GM12872 (cell line): ENCODE measurements around the gene HEATR1.

ENCODE experiments used
- TF ChIP-seq, protein P1 (sequence below): IDR thresholded peaks from 3 replicates; pipeline ENCODE4 v1.5.1; 2011; ENCODE audit warnings: low read depth, mild to moderate bottlenecking, low read length, moderate library complexity; ENCODE audit not compliant: insufficient read depth

HEATR1 gene

DNA sequence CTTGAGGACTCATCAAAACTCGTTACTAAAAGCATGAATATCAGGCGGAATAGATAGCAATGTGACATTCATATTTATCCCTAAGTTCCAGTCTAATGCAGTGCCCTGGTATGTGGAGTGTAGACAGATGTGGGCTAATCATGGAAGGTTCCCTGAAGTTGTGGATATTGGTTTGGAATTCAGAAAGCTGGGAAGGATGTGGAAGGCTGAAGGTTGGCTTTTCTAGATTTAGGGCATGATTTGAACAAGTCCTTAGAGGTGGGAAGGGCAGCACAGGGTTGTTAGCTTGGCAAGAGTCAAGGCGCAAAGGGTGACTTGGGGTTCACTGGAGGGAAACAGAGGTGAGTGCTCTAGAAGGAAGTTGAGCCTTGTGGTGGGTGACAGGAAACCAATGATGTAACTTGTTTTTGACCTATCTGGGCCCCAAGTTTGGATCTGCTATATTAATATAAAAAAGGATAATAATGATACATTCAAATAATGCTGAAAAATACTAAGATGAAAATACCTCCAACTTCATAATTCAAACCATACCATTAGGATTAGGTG lies 58.6 kb downstream of the HEATR1 start:
- TF ChIP-seq, protein P1, sequence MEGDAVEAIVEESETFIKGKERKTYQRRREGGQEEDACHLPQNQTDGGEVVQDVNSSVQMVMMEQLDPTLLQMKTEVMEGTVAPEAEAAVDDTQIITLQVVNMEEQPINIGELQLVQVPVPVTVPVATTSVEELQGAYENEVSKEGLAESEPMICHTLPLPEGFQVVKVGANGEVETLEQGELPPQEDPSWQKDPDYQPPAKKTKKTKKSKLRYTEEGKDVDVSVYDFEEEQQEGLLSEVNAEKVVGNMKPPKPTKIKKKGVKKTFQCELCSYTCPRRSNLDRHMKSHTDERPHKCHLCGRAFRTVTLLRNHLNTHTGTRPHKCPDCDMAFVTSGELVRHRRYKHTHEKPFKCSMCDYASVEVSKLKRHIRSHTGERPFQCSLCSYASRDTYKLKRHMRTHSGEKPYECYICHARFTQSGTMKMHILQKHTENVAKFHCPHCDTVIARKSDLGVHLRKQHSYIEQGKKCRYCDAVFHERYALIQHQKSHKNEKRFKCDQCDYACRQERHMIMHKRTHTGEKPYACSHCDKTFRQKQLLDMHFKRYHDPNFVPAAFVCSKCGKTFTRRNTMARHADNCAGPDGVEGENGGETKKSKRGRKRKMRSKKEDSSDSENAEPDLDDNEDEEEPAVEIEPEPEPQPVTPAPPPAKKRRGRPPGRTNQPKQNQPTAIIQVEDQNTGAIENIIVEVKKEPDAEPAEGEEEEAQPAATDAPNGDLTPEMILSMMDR: no peak

DNA sequence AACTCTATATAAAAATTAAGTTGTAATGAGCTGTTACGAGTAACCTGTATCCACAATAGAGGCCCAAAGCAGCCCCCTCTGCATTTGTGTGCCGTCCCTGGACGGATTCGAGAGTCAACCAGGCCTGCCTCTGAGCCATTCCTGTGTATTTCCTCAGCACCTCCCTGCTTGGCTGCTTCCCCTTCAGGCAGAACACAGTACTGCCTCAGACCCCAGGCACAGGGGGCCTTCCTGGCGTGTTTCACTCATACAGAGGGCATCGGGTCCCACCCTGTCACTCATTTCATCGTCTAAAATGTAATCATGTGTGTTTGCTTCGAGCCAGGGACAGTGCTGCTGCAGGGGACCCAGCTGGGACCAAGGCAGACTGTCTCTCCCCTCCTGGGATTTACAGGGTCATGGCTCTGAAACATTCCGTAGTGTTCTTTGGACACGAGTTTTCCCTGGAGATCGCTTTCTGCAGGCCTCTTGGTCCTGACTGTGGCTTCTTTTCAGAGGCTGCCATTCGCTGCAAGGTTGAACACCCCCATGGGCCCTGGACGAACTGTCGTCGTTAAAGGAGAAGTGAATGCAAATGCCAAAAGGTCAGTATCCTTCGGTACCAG lies 61.1 kb downstream of the HEATR1 start:
- TF ChIP-seq, protein P1: peak; percentile 33; the same call in 2 of the 3 replicates

DNA sequence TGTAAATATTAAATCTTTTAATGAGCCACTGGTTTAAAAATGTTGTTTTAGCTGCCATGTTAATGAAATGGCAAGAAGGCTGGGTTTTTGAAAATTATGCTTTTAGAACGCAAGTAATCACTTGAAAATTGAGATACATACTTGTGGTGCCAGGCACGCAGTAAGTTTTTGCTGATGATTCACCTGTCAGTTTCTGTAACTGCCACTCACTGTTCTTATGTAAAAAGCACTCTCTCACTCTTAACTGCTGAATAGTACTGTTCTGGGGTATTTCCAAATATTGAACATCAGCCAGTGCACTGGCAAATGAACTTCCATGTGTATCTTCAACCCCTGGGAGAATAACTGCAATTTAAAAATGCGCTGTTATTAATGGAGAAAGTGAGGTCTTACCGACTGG lies 62.6 kb downstream of the HEATR1 start:
- TF ChIP-seq, protein P1: no peak

DNA sequence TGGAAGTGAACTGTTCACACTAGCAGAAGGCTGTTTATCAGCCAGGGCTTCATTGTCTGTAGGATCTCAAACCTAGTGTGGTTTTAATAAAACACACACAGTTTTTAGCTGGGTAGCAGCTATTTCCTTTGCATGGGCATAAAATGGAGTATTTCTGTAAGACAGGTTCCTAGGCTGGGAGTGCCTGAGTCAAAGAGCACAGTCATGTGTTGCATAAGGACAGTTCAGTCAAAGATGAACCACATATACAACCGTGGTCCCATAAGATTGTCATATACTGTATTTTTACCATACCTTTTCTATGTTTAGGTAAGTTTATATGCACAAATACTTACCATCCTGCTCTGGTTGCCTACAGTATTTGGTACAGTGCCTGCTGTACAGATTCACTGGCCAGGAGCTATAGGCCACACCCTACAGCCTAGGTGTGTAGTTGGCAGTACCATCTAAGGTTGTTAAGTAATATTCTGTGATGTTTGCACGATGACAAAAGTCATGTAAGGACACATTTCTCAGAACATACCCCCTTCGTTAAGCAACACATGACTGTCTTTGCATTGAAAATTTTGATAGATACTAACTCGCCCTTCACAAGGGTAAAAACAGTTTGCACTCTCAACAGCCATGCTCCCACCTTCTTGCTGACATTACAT lies 63.4 kb downstream of the HEATR1 start:
- TF ChIP-seq, protein P1: no peak

DNA sequence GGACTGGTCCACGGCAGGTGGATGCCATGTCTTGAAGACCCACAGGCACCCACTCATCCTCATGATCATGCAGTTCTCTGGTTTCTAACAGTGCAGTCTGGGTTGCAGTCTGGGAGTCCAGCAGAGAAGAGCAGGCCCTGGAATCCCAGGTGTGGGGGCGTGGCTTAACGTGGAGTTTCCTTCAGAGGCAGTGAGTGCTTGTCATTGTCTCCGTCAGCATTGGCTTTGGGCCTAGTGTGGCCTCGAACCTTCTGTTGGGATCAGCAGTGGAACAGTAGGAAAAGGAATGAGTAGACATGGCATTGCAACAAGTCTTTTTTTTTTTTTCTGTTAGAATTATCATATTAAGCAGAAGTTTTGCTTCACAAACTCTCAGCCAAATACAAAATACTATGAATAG lies 67.8 kb downstream of the HEATR1 start:
- TF ChIP-seq, protein P1: no peak

DNA sequence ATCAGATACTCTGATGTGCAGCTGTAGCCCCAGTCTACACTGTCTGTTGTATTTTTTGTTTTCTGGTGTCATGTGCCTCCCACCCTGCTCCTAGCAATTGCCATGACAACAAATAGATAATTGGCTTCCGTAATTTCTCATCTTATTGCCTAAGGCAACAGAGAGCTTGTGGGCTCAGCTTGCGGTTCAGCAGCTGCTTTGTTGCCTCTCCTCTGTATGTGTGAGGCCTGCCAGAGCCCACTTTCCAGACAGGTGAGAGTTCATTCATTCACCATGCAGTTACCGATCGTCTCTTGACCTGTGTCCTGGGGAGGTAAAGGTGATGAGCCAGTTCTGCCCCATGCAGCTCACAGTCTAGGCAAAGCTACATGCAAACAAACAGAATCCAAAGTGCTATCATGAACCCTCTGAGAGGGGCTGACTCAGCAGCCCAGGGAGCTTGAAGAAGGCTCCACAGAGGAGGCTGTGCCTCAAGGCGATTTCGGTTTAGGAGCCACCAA lies 68.6 kb downstream of the HEATR1 start:
- TF ChIP-seq, protein P1: no peak

DNA sequence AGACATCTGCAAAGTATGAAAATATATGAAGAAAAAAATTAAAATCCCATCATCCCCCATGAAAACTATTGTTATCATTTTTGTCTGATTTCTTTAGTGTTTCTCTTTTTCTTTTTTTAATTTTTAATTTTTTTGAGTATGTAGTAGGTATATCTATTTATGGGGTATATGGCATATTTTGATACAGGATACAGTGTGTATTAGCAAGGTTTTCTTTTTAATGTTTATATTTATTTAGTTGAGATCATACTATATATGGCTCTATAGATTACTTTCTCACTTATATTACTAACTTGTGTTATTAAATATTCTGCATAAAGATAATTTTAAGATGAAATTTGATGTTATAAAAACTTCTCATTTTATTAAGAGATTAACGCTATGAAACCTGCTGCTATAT lies 69.1 kb downstream of the HEATR1 start:
- TF ChIP-seq, protein P1: no peak
